ENCODE results near the gene CAGE1.

CAGE1 gene

DNA sequence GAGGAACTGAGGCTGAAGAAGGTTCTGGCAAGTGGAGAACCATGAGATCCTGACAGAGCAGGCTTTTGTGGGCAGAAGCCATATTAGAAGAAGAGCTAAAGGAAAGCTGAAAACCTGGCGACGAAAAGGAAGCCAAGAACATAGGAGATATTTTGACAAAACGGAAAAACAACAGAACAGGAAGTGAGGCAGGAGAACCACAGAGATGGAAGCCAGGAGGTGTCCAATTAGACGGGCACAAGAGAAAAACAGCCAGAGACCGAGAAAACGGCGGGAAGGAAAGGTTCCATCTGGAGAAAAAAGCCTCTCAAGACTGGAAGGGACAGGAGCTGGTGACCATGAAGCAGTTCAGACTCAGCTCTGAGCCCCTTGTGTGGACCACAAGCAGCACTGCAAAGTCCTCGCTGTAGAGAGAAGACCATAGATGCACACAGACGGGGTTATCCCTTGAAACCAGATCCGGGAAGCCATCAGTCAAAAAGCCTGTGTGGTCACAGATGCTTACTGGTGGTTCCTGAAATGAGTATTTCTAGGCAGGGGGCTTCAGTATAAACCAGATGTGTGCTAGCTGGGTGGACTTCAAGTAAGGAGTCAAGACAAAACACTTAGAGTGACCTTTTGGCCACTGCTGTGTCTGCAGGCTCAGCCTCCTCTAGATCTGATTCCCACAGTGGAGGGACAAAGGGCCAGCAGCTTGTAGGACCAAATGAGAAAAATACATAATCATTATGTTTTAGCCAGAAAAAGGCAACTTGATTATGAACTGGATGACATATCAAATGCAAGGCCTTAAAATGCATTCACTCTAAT lies 107.2 kb downstream of the CAGE1 start:
- ChIA-PET POLR2A (no interaction called here), CTCF (interaction anchor here (0.8 to 2.6 kb wide), 3 partner anchors 18 to 553 kb away, joined by 3 to 9 read pairs (median 3); no protein-coding TSS in a partner anchor)
- DNase-seq (ENCODE audit: extremely low spot score): no peak
- TF ChIP-seq, protein P1, sequence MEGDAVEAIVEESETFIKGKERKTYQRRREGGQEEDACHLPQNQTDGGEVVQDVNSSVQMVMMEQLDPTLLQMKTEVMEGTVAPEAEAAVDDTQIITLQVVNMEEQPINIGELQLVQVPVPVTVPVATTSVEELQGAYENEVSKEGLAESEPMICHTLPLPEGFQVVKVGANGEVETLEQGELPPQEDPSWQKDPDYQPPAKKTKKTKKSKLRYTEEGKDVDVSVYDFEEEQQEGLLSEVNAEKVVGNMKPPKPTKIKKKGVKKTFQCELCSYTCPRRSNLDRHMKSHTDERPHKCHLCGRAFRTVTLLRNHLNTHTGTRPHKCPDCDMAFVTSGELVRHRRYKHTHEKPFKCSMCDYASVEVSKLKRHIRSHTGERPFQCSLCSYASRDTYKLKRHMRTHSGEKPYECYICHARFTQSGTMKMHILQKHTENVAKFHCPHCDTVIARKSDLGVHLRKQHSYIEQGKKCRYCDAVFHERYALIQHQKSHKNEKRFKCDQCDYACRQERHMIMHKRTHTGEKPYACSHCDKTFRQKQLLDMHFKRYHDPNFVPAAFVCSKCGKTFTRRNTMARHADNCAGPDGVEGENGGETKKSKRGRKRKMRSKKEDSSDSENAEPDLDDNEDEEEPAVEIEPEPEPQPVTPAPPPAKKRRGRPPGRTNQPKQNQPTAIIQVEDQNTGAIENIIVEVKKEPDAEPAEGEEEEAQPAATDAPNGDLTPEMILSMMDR (IDR thresholded peaks at IDR 0.05; ENCODE audit: control extremely low read depth, extremely low read depth, low read depth, missing control alignments): no peak
